Adrenal gland (tissue), 12 donors: ENCODE measurements around the gene NTS. TPM values are rescaled to one million over a fixed set of nuclear protein-coding genes. Genes with fewer than 3 reads are reported as not detected.

Experiments used
- DNase-seq, 7 donors: peaks; one replicate each; pipeline ENCODE4 v3.0.0-alpha.2; 2019 to 2020
- H3K27ac ChIP-seq, 5 donors: fragments of 200-600 bp; sonication (generic) in 4 of 5; 1 replicate in 3 of 5; 2 replicates in 2 of 5; pipeline versions ENCODE4 v1.5.1 to v1.8.0; 2016 to 2020; ENCODE audit warnings: mild to moderate bottlenecking in 1 of 5
- H3K27me3 ChIP-seq: fragments of 200-600 bp; 2 replicates; pipeline ENCODE4 v1.8.0; 2021
- H3K36me3 ChIP-seq, 2 donors: fragments of 200-600 bp; replicated peaks in 1 of 2; 1 replicate in 1 of 2; 2 replicates in 1 of 2; pipeline versions ENCODE4 v1.5.1 to v1.8.0; 2018 to 2022
- H3K4me1 ChIP-seq, 2 donors: fragments of 200-600 bp; replicated peaks in 1 of 2; 1 replicate in 1 of 2; 2 replicates in 1 of 2; pipeline versions ENCODE4 v1.5.1 to v1.8.0; 2018 to 2021
- H3K4me3 ChIP-seq, 4 donors: fragments of 200-600 bp; sonication (generic) in 3 of 4; one replicate each; pipeline ENCODE4 v1.5.1; 2016 to 2018
- H3K9me3 ChIP-seq, 3 donors: fragments of 200-600 bp; sonication (generic) in 1 of 3; replicated peaks in 1 of 3; 1 replicate in 2 of 3; 2 replicates in 1 of 3; pipeline versions ENCODE4 v1.5.1 to v1.8.0; 2016 to 2021
- POLR2A ChIP-seq, 2 donors: fragments of 450-650 bp; IDR thresholded peaks; one replicate each; pipeline ENCODE4 v1.6.1; 2017; ENCODE audit warnings: antibody characterized with exemption in 2 of 2, mild to moderate bottlenecking in 2 of 2, moderate library complexity in 1 of 2
- WGBS, 4 donors: extraction: QIAGEN DNeasy Blood & Tissue Kit in 2 of 4; methylation state at CpG; one replicate each; pipeline versions ENCODE4 v1.1.5 to v1.1.7; 2013 to 2017; 5-methylcytosine and 5-hydroxymethylcytosine counted together
- intact Hi-C, 2 donors: fragments of 100-400 bp; cut with DNase I; formaldehyde crosslinking; loops; one replicate each; pipeline versions ENCODE4 v1.14.1 to v1.15.0; 2022 to 2023
- polyA plus RNA-seq, 3 donors: library from polyadenylated mRNA; stranded (reverse); fragments of 200-250 nt in 2 of 3; fragments of 350-450 nt in 1 of 3; fragmentation: Illumina TruSeq in 1 of 3; extraction: RNeasy Lipid Tissue Mini Kit (QIAGEN cat#74804) in 1 of 3; gene quantifications; one replicate each; pipeline ENCODE4 v1.2.3, GENCODE V29; 2013 to 2014
- total RNA-seq, 9 donors: library from RNA; depleted of rRNA in 4 of 9; stranded (reverse); fragments of >200 nt in 4 of 9; fragments of 120-200 nt in 1 of 9; fragmentation: NEBNext Ultra II Directional in 1 of 9; extraction: Animal tissue kit (Norgen Biotek cat#: 25700) in 1 of 9; gene quantifications; one replicate each; pipeline versions ENCODE4 v1.1.0 to v1.2.4, GENCODE V29; 2013 to 2023
- TF ChIP-seq, protein P1 (sequence below), 6 experiments: fragments of 450-650 bp in 4 of 6; fragments of 200-600 bp in 2 of 6; sonication (generic) in 1 of 6; IDR thresholded peaks; 1 replicate in 5 of 6; 2 replicates in 1 of 6; pipeline versions ENCODE4 v1.5.1 to v1.8.0; 2016 to 2021; ENCODE audit warnings: antibody characterized with exemption in 6 of 6, mild to moderate bottlenecking in 2 of 6, moderate library complexity in 1 of 6
- donor health status: healthy with polysubstance abuse.
- donor health status: Bipolar disorder and iron deficiency.
- donor health status: DM: yes; HTN: yes; CAD: no.
- donor health status: DM: no; HTN: no; CAD: no.
- donor health status: DM: no; HTN: no; CAD: no.
- donor health status: DM: yes; HTN: yes; CAD: no.

Gene NTS
- total and polyA plus RNA-seq, 12 donors: 0.16 to 18.7 (median 0.48) TPM; not detected in 3

DNA sequence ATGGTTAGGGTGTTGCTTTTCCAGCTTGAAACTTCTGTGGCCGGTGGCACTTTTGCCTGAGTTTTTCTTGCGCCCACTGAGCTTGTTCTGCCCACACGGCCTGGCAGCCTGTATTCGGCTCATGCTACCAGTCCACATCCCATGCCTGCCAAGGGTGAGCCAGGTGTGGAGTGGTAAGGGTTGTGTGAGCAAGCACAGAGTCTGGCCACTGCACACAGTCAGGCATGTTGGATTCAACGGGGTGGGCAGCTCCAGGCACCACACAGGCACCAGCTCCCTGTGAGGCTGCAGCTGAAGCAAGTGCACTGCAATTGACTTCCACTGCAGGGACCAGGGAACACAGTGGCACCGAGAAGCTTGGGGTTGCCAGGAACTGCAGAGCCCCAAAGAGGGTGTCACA, 18.8 kb upstream of the NTS start:
- WGBS, 4 donors: 67 to 94% (median 77%) methylated on average over 5 to 6 of the region's 6 CpGs
- Histone ChIP-seq H3K4me3 (no peak overlapping the region), H3K9me3 (no peaks in the 10 kb centered on the region), H3K36me3 (no peaks in the 10 kb centered on the region), H3K27me3 (no peaks in the 10 kb centered on the region), H3K27ac (no peak overlapping the region), H3K4me1 (no peaks in the 10 kb centered on the region)
- intact Hi-C loops: no loop called here
- TF ChIP-seq POLR2A (IDR thresholded peaks at IDR 0.05): no peak
- TF ChIP-seq, protein P1, sequence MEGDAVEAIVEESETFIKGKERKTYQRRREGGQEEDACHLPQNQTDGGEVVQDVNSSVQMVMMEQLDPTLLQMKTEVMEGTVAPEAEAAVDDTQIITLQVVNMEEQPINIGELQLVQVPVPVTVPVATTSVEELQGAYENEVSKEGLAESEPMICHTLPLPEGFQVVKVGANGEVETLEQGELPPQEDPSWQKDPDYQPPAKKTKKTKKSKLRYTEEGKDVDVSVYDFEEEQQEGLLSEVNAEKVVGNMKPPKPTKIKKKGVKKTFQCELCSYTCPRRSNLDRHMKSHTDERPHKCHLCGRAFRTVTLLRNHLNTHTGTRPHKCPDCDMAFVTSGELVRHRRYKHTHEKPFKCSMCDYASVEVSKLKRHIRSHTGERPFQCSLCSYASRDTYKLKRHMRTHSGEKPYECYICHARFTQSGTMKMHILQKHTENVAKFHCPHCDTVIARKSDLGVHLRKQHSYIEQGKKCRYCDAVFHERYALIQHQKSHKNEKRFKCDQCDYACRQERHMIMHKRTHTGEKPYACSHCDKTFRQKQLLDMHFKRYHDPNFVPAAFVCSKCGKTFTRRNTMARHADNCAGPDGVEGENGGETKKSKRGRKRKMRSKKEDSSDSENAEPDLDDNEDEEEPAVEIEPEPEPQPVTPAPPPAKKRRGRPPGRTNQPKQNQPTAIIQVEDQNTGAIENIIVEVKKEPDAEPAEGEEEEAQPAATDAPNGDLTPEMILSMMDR (IDR thresholded peaks at IDR 0.05): no peak
- DNase-seq: no peak

DNA sequence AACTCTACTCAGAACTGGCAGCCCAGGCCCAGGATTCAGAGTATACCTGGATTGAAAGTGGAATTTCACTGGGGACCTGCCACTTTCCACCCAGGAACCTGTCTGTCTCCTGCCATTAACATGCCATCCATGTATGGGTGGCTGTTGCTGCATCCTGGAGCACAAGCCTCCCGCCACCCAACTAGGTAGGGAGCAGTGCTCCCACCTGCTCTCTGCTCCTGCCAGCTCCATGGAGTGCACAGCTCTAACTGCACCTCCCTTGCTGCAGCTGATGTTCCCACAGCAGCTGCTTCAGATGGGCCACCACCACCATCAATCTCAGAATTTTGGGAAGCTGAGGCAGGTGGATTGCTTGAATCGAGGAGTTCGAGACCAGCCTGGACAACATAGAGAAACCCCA, 17.1 kb upstream of the NTS start:
- intact Hi-C loops: no loop called here
- WGBS, 4 donors: 60 to 84% (median 68%) methylated on average over 1 to 3 of the region's 3 CpGs
- DNase-seq: no peak

DNA sequence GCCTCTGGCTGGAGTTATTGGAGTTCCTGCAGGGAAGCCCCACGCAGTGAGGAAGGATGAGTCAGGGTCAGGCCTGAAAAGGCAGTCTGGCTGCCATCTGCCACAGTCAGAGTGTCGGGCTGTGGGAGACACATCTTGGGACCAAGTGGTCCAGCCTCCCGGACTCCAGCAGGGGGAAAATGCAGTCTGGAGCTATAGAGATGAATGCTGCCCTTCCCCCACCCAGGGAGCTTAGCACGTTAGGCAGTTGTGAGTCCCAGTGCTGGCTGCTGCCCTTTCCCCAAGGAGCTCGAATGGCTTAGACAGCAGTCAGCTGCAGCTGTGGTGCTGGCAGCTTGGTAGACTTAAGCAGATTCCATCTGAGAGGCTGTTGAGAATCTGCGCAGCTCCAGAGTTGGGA, 8.2 kb upstream of the NTS start:
- Histone ChIP-seq H3K9me3 (no peaks in the 10 kb centered on the region), H3K4me1 (no peaks in the 10 kb centered on the region), H3K36me3 (no peaks in the 10 kb centered on the region), H3K4me3 (no peak overlapping the region), H3K27ac (no peak overlapping the region), H3K27me3 (no peaks in the 10 kb centered on the region)
- TF ChIP-seq, protein P1 (IDR thresholded peaks at IDR 0.05): no peak
- TF ChIP-seq POLR2A (IDR thresholded peaks at IDR 0.05): no peak
- intact Hi-C loops: loop anchor here (5.0 to 10.0 kb wide), 2 partner anchors 291 to 294 kb away; no protein-coding TSS in a partner anchor
- 75 to 82% (median 79%) methylated on average over 1 to 6 of the region's 6 CpGs for WGBS, 4 donors
- no peak for DNase-seq

More for the DNA sequence above, 17.1 kb upstream of the NTS start:
- no peak overlapping the region for H3K4me3 ChIP-seq
- no peaks in the 10 kb centered on the region for H3K27me3 ChIP-seq
- TF ChIP-seq, protein P1 (IDR thresholded peaks at IDR 0.05): no peak
- TF ChIP-seq POLR2A (IDR thresholded peaks at IDR 0.05): no peak
- H3K36me3 ChIP-seq: no peaks in the 10 kb centered on the region
- no peaks in the 10 kb centered on the region for H3K9me3 ChIP-seq
- no peaks in the 10 kb centered on the region for H3K4me1 ChIP-seq
- H3K27ac ChIP-seq: no peak overlapping the region

DNA sequence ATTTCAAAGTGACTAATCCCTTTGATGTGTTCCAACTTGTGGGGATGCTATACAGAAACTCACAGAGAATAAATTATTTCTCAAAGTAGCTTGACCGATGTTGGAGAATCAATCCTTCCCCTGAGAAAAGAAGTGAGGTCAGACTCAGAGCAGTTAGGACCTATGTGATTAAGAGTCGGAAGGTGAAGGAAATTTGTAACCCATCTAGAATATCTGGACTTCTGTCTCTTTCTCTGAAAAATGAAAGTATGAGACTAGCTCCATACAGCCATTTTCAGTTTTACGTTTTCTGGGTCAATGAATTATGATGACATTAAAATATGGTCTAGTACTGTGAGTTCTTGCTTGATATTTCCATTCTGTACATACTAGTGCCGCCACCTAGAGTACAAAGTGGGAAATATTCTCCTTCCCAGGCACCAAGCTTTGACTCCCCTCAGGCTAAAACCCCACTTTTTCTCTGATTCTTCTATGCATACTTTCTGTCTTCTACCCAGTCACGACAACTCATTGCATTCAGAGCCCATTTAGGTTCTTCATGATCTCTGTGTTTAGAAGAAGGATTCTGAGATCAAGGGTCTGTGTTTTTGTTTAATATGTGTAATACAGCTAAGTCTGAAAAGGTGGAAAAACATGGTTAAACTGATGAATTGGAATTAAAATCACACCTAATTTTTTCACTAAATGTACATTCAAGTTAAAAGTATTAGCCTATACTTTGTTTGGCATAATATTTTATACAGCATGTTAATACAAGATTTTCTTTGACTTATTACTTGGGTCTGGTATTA, 6.9 kb upstream of the NTS start:
- H3K36me3 ChIP-seq: no peaks in the 10 kb centered on the region
- 20 to 27% (median 23%) methylated on average over 5 of the region's 5 CpGs for WGBS, 4 donors
- DNase-seq: peak in 6 of 7 donors; percentile 12 to 65 (median 43)
- H3K27ac ChIP-seq: no peak overlapping the region
- TF ChIP-seq, protein P1 (IDR thresholded peaks at IDR 0.05): peak; percentile 69 to 90 (median 84)
- TF ChIP-seq POLR2A (IDR thresholded peaks at IDR 0.05): no peak
- H3K27me3 ChIP-seq: no peaks in the 10 kb centered on the region
- intact Hi-C loops: loop anchor here (5.0 to 10.0 kb wide), 2 partner anchors 292 to 295 kb away; no protein-coding TSS in a partner anchor
- no peaks in the 10 kb centered on the region for H3K9me3 ChIP-seq
- H3K4me1 ChIP-seq: no peaks in the 10 kb centered on the region
- peak overlapping the region in 2 of 4 donors; percentile 7 to 43 for H3K4me3 ChIP-seq
